GM21447 (cell line): Measurements from ENCODE around the gene PSMC3.

Experiments used
- ATAC-seq: cut with Tn5 transposase; IDR thresholded peaks from one replicate; pipeline ENCODE4 v1.9.1; 2021; ENCODE audit not compliant: unreplicated experiment

The PSMC3 gene

DNA sequence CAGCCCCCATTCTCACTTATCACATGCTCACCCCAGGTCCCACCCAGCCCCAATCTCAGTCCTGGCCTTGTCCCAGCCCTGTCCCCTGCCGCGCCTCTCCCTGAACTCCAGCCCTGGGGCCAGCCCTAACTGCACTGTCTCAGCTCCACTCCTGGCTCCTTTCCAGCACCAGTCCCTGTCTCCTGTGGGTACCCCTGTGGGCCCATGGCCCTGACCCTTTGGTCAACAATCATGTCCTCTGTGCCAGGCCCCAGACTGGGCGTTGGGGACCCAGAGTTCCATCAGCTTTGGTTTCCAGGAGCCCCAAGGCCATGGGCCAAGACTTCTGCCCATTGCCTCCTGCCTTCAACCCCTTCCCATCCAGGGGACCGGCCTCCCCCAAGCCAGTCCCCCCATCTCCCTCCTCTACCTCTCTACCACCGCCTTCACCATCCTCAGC is 48.6 kb downstream of the PSMC3 start:
- ATAC-seq = no peak

DNA sequence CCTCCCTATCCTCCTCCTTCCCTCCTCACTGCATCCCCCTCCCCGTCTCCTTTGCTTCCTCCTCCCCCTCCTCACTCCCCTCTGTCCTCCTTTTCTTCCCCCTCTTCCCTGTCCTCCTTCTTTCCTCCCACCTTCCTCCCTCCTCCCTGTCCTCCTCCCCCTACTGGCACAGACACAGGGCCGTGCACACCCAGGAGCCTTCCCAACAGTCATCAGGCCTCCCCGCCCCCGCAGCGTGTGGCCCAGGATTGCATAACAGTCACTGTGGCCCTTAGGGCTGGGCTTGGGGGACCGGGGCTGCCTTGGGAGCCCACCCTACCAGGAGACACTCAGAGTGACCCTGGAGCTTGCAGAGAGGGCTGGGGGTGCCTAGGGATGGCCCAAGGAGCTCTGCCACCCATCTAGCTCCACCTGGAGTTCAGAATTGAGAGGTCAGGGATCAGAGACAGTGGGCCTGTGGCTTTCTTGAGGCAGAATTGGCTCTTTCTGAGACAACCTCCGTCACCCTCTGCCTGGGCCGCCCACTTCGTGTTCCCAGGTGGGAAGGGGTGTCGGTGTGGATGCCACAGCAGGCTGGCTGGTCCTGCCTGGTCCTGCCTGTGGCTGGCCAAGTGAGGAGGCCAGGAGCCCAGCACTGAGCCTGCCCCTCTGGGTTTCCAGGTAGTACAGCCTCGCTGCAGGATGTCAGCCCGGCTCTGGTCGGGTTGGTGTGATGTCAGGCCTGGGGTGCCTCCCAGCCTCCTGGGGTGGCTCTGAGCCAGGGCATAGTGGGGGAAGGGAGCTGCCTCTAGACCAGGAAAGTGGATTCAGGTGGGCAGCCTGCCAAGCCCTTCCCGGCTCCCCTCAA is 49.5 kb downstream of the PSMC3 start:
- ATAC-seq = peak; percentile 39

- no peak for ATAC-seq
These were observed 50.1 kb downstream of the PSMC3 start for GRCh38 chr11:47376107-47376524.

DNA sequence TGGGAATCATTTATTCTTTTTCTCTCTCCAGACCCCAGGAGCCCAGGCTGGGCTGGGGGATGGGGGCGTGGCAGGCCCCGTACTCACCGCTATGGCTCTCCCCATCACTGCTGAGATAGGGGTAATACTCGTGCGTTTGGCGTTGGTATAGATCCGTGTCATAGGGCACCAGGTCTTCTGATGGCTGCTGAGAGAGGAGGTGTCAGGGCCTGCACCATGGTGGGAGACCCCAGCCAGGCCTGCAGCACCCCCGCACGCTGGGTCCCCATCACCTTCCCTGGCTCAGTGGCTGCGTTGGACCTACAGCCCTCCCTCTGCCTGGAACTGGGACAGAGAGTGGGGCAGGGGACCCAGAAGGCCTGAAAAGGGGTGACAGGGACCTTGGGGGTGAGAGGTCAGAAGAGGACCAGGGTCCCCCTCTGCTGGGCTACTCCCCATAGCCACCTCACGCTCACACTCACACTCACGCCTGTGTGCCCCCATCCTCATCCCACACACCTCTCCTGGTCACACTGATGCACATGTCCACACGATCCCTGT is 50.6 kb downstream of the PSMC3 start:
- ATAC-seq = no peak

GRCh38 chr11:47375020-47375419 is 51.2 kb downstream of the PSMC3 start:
- no peak for ATAC-seq

DNA sequence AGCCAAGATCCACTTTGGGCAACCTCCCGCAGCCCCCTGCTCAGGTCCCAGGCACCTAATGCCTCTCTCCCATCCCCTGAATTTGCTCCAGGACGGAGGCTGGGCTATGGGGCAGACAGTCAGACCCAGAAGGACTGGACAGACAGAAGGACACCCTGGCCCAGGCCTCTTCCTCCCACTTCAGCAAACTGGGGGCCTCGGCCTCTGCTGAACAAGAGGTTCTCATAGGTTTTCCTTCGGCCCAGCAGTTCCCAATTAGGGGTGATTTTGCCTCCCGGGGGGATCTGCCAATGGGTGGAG is 51.6 kb downstream of the PSMC3 start:
- no peak for ATAC-seq

GRCh38 chr11:47373876-47374719 is 52.1 kb downstream of the PSMC3 start:
- ATAC-seq = no peak

DNA sequence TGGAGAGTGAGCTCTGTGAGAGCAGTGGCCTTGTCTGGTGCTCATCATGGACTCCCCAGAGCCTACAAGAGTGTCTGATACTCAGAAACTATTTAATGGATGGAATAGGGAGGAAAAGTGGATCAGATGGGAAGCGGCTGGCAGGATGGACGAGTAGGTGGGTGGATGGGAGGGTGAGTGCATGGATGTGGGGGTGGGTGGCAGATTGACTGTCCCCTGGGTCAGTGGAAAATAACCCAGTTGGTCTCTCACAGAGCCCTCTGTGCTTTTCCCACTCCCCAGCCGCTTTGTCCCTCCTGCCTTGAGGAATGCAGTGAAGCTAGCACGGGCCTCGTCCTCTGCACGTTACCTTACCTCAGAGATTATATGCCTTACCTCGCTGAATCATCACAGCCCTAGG is 53.8 kb downstream of the PSMC3 start:
- ATAC-seq = no peak

- ATAC-seq = no peak
These were observed 56.6 kb downstream of the PSMC3 start for GRCh38 chr11:47369676-47370075.
